Measurements from ENCODE around the gene SH3RF3.

DNA sequence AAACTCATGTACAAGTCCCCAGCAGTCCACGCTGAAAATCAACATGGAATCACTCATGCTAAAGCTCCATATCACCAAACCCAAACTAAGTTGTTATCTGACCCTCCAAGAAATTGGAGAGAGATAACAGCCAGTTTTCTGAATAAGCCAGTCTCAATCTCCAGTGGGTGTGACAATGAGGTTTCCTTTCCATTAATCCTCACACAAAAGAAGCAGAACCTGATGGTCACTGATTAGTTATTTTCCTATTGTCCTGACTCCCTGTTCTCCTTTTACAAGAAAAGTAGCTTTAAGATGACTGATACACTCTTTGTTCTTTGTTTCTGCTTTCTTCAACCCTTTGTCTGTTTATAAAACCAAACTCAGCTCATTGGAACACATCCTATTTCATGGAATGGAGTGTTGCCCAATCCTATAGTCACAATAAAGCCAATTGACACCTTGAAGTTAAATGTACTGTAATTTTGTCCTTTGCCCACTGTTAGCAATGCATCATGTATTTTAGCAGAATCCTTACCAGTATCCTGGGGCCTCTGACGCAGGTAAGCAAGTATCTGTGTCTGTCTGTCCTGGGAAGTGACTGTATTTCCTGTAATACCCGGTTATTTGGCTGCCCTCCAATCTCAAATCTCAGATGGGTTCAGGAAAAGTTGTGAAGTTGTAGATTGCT is 30.6 kb upstream of the SH3RF3 start:
- TF ChIP-seq POLR2A (IDR thresholded peaks at IDR 0.05), result no peak
- no peak for TF ChIP-seq EP300 (IDR thresholded peaks at IDR 0.05)
